Heart right ventricle (tissue), 16 donors: ENCODE measurements around the gene PIPOX. TPM values are rescaled to one million over a fixed set of nuclear protein-coding genes. Genes with fewer than 3 reads are reported as not detected.
A peak's percentile ranks its signal among the peaks of the same experiment; 100 is the strongest.

Experiments used
- ATAC-seq, 8 donors: fragments of 200-7000 bp; cut with Tn5 transposase; one replicate each; pipeline ENCODE4 v1.9.1; 2020; ENCODE audit warnings: mild to moderate bottlenecking in 8 of 8, moderate library complexity in 8 of 8, moderate number of reproducible peaks in 1 of 8
- DNase-seq, 2 donors: peaks; one replicate each; pipeline ENCODE4 v3.0.0-alpha.2; 2020
- H3K27ac ChIP-seq, 10 donors: fragments of 200-600 bp; sonication (generic) in 2 of 10; one replicate each; pipeline versions ENCODE4 v1.5.0 to v1.8.0; 2020 to 2022; ENCODE audit warnings: mild to moderate bottlenecking in 3 of 10
- H3K27me3 ChIP-seq, 7 donors: fragments of 200-600 bp; one replicate each; pipeline ENCODE4 v1.8.0; 2021 to 2022; ENCODE audit warnings: mild to moderate bottlenecking in 2 of 7
- H3K36me3 ChIP-seq, 9 donors: fragments of 200-600 bp; sonication (generic) in 1 of 9; one replicate each; pipeline versions ENCODE4 v1.5.0 to v1.8.0; 2020 to 2022; ENCODE audit warnings: mild to moderate bottlenecking in 2 of 9
- H3K4me1 ChIP-seq, 9 donors: fragments of 200-600 bp; sonication (generic) in 1 of 9; one replicate each; pipeline versions ENCODE4 v1.5.0 to v1.8.0; 2020 to 2022; ENCODE audit warnings: mild to moderate bottlenecking in 4 of 9
- H3K4me3 ChIP-seq, 10 donors: fragments of 200-600 bp; sonication (generic) in 2 of 10; one replicate each; pipeline versions ENCODE4 v1.5.0 to v1.8.0; 2020 to 2022; ENCODE audit warnings: mild to moderate bottlenecking in 7 of 10, moderate library complexity in 2 of 10
- H3K9me3 ChIP-seq, 11 donors: fragments of 200-600 bp in 10 of 11; sonication (generic) in 2 of 11; one replicate each; pipeline versions ENCODE4 v1.5.0 to v1.8.0; 2013 to 2022; ENCODE audit warnings: mild to moderate bottlenecking in 2 of 11, control low read depth in 1 of 11, moderate library complexity in 1 of 11
- WGBS, 2 donors: extraction: QIAGEN DNeasy Blood & Tissue Kit; methylation state at CpG; one replicate each; pipeline ENCODE4 v1.1.7; 2013; ENCODE audit warnings: inconsistent platforms in 1 of 2; 5-methylcytosine and 5-hydroxymethylcytosine counted together
- intact Hi-C, 10 donors: fragments of 100-400 bp; cut with DNase I; formaldehyde crosslinking; loops; one replicate each; pipeline versions ENCODE4 v1.11.1 to v1.14.2; 2022
- long read RNA-seq, 3 donors: library from polyadenylated mRNA; unstranded; transcript quantifications; one replicate each; pipeline ENCODE4 v2.0.0, GENCODE V29; 2020 to 2021
- polyA plus RNA-seq, 2 donors: library from polyadenylated mRNA; stranded (reverse); fragments of 200-250 nt; gene quantifications; one replicate each; pipeline ENCODE4 v1.2.3, GENCODE V29; 2013
- total RNA-seq, 10 donors: library from RNA; stranded (reverse); fragmentation: NEBNext Ultra II Directional in 3 of 10; extraction: Animal tissue kit (Norgen Biotek cat#: 25700) in 3 of 10; gene quantifications; one replicate each; pipeline versions ENCODE4 v1.2.1 to v1.2.4, GENCODE V29; 2021 to 2023
- TF ChIP-seq, protein P1 (sequence below), 9 donors: fragments of 200-600 bp; sonication (generic) in 2 of 9; IDR thresholded peaks; one replicate each; pipeline versions ENCODE4 v1.5.0 to v1.8.0; 2021 to 2022; ENCODE audit warnings: antibody characterized with exemption in 9 of 9, mild to moderate bottlenecking in 5 of 9, moderate library complexity in 1 of 9
- donor health status: Arrhythmogenic right ventricular cardiomyopathy.
- donor health status: ischemic (EF 13 %, LVEDD 7.1; RV severe dilation, severe dysfunction).
- donor health status: healthy with polysubstance abuse.
- donor health status: DM: no; HTN: yes; CAD: no.
- donor health status: DM: no; HTN: no; CAD: no.
- donor health status: ischemic (EF 25% LVEDD 6.9; RV normal size, moderate dysfunction).
- donor health status: ischemic (EF 25% LVEDD 5.7; RV mildly dilated, moderate dysfunction).
- donor health status: healthy.
- donor health status: DM: yes; HTN: yes; CAD: no.
- donor health status: Ischemic cardiomyopathy.
- donor health status: ischemic (EF 35%, LVEDD 5.7; RV mildly dilated, moderate dysfunction).
- donor health status: nonischemic (EF 11% LVEDD 7.7; RV severe dilation, severe dysfunction).
- donor health status: DM: yes; HTN: yes; CAD: no.
- donor health status: PGD.
- donor health status: ischemic (EF 29% LVEDD 5.4; RV normal size, mild dysfunction).
- donor health status: nonischemic (EF 23%, LVEDD 6.1; RV moderate dilation, normal function).

The PIPOX gene, protein sequence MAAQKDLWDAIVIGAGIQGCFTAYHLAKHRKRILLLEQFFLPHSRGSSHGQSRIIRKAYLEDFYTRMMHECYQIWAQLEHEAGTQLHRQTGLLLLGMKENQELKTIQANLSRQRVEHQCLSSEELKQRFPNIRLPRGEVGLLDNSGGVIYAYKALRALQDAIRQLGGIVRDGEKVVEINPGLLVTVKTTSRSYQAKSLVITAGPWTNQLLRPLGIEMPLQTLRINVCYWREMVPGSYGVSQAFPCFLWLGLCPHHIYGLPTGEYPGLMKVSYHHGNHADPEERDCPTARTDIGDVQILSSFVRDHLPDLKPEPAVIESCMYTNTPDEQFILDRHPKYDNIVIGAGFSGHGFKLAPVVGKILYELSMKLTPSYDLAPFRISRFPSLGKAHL
- total RNA-seq (1 to 10 TPM in 3 of 10 donors, under 1 TPM in 5, not detected in 2; 0.32 to 4.1 (median 0.91) TPM), polyA plus RNA-seq (under 1 TPM; 0.12 to 0.22 TPM)
- long read RNA-seq, donor 1, result 0 reads
- long read RNA-seq, donor 2, result 0 reads
- long read RNA-seq, donor 3, partial matches to known transcripts, result 0 of 1 reads
- long read RNA-seq, donor 3, other reads (novel, unspliced or antisense), result 1 of 1 reads

DNA sequence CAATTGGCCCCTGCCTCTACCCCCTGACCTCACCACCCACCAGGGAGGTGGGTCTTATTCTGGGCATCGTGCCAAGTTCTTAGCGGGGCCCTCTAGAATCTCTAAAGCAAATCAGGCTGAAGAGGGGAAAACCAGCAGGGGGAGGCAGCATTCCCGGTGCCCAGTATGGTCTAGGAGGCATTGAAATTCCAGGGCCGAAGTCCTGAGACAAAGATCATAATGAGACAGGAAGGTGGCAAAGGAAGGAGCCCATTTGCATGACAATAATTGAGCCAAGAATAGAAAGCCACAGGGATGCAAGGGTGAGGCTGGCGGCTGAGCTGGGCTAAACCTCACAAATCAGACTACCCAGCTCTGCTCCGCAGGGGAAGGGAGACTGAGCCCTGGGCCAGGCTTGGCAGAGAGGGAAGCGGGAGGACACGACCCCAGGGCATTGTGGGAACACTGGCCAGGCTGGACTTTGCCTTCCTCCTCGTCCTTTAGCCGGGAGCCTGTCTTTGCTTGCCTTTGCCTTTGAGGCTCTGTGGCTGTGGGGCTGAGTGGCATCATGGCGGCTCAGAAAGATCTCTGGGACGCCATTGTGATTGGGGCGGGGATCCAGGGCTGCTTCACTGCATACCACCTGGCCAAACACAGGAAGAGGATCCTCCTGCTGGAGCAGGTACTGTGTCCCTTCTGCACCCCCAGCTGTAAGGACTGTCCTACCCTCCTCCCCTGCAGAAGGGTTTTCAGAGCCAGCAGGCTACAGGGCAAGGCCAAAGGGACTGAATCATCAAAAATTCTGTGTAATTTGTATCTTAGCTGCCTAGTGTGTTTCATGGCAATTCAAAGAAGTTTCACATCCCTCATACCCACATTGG is at the start of gene PIPOX:
Gene PIPOX (plus strand): TSS at position 463 of the 860 bp plus-strand sequence. CDS start 85 bp downstream, at position 548.
- Histone ChIP-seq H3K4me3 (no peak within 1 kb of the TSS), H3K27ac (peak within 1 kb of the TSS in 3 of 10 donors; percentile 11 to 83 (median 28))
- peak; percentile 43 to 79 (median 70) for ATAC-seq

DNA sequence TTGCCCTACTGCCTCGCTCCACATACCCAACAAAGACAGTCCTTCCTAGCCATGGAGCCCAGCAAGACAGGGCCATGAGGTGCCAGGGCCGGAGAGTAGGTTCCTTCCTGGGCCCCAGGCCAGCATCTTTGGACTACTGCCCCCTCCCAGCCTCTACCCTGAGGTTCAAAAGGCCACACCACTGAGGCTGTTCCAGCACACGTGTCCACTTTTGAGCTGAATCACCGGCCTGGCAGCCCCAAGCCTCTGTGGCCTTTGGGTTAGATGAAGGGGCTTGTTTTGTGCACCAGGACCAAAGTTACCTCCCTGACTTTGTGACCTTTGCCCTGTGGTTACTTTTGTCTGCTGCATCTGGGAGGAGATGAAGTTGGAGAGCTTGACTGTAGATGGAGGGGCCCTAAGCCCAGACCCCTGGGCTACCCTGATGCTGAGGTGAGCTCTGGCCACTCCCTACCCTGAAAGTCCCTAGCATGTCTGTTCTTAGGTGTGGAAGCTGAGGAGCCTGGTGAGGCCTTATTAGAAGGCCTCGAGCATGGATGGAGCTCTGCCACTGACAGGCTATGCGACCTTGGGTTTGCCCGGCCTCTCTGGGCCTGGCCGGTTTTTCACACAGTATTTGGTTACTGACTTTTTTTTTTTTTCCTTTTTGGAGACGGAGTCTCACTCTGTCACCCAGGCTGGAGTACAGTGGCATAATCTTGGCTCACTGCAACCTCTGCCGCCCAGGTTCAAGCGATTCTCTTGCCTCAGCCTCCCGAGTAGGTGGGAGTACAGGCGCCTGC is 49.1 kb upstream of the PIPOX start:
- TF ChIP-seq, protein P1, sequence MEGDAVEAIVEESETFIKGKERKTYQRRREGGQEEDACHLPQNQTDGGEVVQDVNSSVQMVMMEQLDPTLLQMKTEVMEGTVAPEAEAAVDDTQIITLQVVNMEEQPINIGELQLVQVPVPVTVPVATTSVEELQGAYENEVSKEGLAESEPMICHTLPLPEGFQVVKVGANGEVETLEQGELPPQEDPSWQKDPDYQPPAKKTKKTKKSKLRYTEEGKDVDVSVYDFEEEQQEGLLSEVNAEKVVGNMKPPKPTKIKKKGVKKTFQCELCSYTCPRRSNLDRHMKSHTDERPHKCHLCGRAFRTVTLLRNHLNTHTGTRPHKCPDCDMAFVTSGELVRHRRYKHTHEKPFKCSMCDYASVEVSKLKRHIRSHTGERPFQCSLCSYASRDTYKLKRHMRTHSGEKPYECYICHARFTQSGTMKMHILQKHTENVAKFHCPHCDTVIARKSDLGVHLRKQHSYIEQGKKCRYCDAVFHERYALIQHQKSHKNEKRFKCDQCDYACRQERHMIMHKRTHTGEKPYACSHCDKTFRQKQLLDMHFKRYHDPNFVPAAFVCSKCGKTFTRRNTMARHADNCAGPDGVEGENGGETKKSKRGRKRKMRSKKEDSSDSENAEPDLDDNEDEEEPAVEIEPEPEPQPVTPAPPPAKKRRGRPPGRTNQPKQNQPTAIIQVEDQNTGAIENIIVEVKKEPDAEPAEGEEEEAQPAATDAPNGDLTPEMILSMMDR (IDR thresholded peaks at IDR 0.05), result no peak
- Histone ChIP-seq H3K27me3 (no peaks in the 10 kb centered on the region), H3K27ac (no peak overlapping the region), H3K36me3 (no peaks in the 10 kb centered on the region), H3K4me3 (no peak overlapping the region), H3K4me1 (peaks cover 0 to 6% (median 0%) of the 10 kb centered on the region in 9 donors), H3K9me3 (no peaks in the 10 kb centered on the region)
- ATAC-seq (no peak), DNase-seq (no peak)
- WGBS, 2 donors, result 90 to 92% methylated on average over 13 of the region's 13 CpGs
- intact Hi-C loops, result loop anchor here in 1 of 10 donors (2.0 kb wide), 1 partner anchor 19 kb away; no protein-coding TSS in a partner anchor

More for the DNA sequence above, at the start of gene PIPOX:
- H3K9me3 ChIP-seq, result no peaks in the 10 kb centered on the region
- H3K4me1 ChIP-seq, result peaks cover 0 to 39% (median 9%) of the 10 kb centered on the region in 9 donors
- DNase-seq, result peak; percentile 18 to 20
- TF ChIP-seq, protein P1 (IDR thresholded peaks at IDR 0.05), result peak in 1 of 9 donors; percentile 28
- intact Hi-C loops, result no loop called here
- H3K36me3 ChIP-seq, result no peaks in the 10 kb centered on the region
- peaks cover 0 to 27% (median 5%) of the 10 kb centered on the region in 7 donors for H3K27me3 ChIP-seq
- WGBS, 2 donors, result 32 to 42% methylated on average over 13 of the region's 13 CpGs

DNA sequence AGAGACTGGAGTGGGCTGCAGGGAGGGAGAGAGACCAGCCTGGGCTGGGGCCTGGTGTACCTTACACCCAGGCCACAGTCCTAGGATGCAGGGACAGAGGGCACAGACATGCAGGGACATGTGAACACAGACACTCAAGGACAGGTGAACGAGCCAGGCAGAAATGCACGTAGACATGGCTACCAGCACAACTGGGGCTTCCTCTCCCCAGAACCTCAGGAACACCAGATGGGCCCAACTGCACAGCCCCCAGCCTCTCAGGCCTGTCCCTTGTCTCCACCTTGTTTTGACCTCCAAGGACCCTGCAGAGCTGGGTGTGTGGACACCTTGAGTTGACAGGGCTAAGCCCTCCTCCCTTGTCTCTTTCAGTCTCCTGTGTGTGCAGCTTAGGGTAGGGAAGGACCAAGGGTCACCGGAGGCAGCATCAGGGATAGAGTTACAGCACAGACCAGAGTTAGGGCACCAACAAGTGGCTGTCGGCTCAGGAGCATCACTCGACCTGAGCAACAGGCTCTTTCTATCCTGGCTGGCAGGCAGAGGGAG is 46.3 kb upstream of the PIPOX start:
- Histone ChIP-seq H3K4me3 (no peak overlapping the region), H3K27me3 (peaks cover 0 to 3% (median 0%) of the 10 kb centered on the region in 7 donors), H3K4me1 (peaks cover 0 to 6% (median 0%) of the 10 kb centered on the region in 9 donors), H3K27ac (no peak overlapping the region), H3K36me3 (no peaks in the 10 kb centered on the region), H3K9me3 (no peaks in the 10 kb centered on the region)
- 53 to 66% methylated on average over 5 of the region's 5 CpGs for WGBS, 2 donors
- ATAC-seq, result peak in 2 of 8 donors; percentile 26 to 34
- no peak for DNase-seq
- intact Hi-C loops, result no loop called here
- TF ChIP-seq, protein P1 (IDR thresholded peaks at IDR 0.05), result no peak
